NCI-H526 (cell line): ENCODE measurements around the gene WDR5B.
"Not testable (repeated sequence)": the region's sequence is repeated elsewhere in the genome, so short reads cannot be mapped to it uniquely, and the experiment has no call there.

Experiments
- DNase-seq, 2 experiments: peaks; one replicate each; lab custom pipeline; 2025; lab: John Stamatoyannopoulos, UW

Gene WDR5B

GRCh38 chr3:122365582-122366378 is 50.1 kb downstream of the WDR5B start:
- not testable (repeated sequence) for DNase-seq

GRCh38 chr3:122365073-122365472 is 50.8 kb downstream of the WDR5B start:
- no peak for DNase-seq

- no peak for DNase-seq
Observed at GRCh38 chr3:122364490-122364889, 51.4 kb downstream of the WDR5B start.
